ENCODE results near the gene PLEKHJ1.
"Not testable (repeated sequence)": the region's sequence is repeated elsewhere in the genome, so short reads cannot be mapped to it uniquely, and the experiment has no call there.

Gene PLEKHJ1

DNA sequence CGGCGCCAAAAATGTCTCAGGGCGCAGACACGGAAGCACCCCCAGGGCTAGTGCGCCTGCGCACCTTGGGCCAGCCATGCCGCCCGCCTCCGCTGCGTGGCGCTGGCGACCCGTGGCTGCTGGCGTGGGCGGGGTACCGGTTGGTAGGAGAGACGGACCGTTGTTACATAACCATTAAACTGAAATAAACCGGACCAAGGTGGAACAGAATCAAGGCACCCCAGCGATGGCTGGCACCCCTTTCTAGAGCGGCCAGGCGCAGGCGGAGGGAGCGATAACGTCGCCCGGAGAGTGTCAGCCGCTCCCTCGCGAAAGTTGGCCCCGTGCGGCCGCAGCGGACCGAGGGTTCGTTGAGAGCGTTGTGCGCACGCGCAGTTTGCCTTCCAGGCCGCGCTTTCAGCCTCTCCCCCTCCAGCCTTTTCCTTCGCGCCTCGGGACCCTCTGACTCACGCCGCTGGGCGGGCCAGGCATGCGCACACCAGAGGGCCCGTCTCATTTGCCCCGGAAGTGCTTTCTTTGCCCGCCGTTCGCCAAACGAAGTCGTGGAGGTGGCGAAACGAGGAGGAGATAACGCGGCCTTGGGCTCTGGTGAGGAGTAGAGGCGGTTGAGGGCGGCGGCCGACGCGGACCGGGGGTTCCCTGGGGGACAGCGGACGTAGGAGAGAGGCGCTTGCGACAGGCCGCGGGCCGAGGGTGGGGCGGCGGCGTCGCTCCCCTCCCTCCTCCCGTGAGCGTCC lies at the start of gene PLEKHJ1, which contains the start of gene SF3A2:
PLEKHJ1 (minus strand) TSS at position 16 of the 737 bp plus-strand sequence. CDS start 81 bp downstream, outside the sequence.
SF3A2 (plus strand) TSS at position 511 of the 737 bp plus-strand sequence. CDS start 6,595 bp downstream, outside the sequence.
- peak; percentile 97 for DNase-seq

DNA sequence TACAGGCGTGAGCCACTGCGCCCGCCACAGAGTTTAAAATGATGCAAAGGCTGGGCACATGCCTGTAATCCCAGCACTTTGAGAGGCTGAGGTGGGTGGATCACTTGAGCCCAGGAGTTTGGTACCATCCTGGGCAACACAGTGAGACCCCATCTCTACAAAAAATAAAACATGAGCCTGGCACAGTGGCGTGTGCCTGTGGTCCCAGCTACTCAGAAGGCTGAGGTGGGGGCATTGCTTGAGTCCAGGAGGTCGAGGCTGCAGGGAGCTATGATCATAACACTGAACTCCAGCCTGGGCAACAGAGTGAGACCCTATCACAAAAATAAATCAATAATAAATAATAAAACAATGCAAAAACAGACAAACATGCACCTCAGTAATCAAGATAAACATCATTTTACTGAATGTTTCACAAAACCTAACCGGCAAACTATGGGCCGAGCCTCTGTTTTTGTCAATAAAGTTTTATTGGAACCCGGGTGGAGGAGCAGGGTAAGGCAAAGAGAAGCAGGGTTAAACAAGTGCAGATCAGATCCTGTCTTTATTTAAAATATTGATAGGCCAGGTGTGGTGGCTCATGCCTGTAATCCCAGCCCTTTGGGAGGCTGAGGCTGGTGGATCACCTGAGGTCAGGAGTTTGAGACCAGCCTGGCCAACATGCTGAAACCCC lies 47.8 kb upstream of the PLEKHJ1 start:
- no peak for DNase-seq

DNA sequence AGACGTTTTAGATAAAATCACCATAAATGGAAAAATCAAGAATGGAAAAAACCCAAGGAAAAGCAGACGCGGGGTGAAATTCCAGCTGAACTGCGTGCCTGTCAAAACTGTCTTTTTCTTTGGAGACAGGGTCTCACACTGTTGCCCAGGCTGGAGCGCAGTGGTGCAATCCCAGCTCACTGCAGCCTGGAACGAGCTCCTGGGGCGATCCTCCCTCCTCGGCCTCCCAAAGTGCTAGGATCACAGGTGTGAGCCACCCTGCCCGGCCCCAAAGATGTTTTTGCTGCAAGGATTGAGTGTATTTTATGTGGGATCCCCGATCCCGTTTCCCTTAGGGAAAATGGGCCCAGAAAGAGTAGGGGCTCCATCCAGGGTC lies 46.7 kb upstream of the PLEKHJ1 start:
- no peak for DNase-seq

- DNase-seq: peak; percentile 47
Measured at GRCh38 chr19:2282062-2282861, 46.1 kb upstream of the PLEKHJ1 start, which contains the start of gene PEAK3. PEAK3 (minus strand) TSS chr19:2282175; CDS start chr19:2280931, 1,244 bp downstream.

GRCh38 chr19:2281265-2282061 lies 45.3 kb upstream of the PLEKHJ1 start:
- not testable (repeated sequence) for DNase-seq

DNA sequence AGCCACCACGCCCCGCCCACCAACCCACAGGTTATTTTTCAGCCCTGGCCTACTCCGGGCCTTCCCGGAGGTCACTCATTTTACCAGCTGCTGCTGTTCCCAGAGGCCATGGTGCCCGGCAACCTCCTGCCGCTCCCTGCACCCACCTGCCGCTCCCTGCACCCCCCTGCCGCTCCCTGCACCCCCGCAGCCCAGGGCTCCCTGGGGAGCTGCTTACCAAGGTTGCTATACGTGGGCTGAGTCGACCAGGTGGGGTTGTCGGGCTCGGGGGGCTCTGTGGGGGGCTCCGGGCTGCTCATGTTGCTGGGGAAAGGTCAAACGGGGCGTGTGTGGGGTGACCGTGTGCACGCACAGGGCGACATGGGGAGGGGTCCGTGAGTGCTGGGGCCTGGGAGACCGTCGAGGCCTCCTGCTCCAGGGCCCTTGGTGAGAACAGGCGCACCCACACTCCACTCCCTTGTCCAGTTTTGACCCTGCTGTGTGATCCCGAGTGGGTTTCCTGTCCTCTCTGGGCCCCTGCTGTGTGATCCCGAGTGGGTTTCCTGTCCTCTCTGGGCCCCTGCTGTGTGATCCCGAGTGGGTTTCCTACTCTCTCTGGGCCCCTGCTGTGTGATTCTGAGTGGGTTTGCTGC lies 44.6 kb upstream of the PLEKHJ1 start:
- DNase-seq: no peak

- no peak for DNase-seq
Measured at GRCh38 chr19:2278459-2279158, 42.5 kb upstream of the PLEKHJ1 start.

DNA sequence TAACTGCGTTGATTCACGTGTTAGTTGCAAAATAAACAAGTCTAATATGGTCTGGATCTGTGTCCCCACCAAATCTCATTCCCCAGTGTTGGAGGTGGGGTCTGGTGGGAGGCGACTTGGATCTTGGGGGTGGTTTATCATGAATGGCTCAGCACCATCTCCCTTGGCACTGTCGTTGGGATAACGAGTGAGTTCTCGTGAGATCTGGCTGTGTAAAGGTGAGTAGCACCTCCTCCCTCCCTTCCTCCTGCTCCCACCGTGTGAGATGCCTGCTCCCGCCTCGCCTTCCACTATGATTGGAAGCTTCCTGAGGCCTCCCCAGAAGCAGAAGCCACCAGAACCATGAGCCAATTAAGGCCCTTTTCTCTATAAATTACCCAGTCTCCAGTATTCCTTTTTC lies 41.0 kb upstream of the PLEKHJ1 start:
- no peak for DNase-seq

- no peak for DNase-seq
Measured at GRCh38 chr19:2276429-2276986, 40.4 kb upstream of the PLEKHJ1 start.

DNA sequence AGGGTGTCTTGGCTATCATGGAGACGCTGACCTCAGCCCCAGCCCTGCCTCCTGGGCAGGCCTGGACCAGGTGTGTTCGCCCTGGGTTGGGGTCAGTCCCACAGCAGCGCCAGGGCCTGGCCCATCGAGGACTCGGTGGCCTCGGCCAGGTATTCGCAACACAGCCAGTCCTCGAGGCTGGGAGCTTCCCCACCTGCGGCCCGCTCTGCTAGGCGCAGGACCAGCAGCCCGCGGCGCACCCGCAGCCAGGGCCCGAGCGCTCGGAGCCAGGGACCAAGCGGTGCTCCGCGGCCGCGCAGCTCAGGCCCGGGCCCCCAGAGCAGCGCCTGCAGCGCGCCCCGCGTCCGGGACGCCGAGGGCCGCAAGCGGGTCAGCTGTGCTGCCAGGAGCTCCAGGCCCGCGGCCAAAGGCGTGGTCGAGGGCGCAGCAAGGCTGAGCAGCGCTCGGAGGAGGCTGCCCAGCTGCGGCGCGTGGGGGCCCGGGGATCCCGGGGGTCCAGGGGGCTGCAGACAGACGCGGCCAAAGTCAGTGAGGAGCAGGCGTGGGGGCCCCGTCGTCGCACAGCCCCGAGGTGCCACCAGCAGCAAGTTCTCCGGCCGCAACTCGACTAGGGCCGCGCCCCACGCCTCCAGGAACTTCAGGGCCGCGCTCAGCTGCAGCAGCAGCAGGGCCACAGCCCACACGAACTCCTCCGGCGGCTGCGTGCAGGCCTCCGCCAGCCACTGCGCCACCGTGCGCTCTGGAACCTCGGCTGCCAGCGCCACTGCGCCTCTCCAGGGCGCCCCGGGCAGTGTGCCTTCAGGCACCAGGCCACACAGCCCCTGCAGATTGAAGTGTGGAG lies 39.7 kb upstream of the PLEKHJ1 start:
- DNase-seq: no peak

GRCh38 chr19:2274931-2275535 lies 38.9 kb upstream of the PLEKHJ1 start:
- DNase-seq: peak; percentile 67

DNA sequence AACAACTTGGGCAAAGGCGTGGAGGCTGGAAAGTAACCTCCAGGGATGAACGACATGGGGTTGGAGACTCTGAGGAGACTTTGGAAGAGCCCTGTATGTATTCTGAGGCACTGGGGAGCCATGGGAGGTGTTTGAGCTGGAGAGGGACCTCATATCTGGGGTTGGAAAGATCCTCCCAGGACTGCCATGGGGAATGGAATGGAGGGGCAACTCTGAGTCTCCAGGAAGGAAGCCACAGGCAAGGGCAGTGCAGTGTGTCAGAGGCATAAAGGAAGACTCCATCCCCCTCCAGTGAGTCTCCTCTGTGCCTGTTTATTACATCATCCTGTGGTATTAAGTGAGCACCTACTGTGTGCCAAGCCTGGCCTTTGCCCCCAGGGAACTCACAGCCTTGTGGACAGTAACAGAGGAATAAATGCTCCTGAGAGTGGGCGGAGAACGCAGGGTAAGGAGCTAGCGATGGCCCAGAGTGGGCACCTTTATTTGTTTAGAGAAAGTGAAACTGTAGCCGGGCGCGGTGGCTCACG lies 38.1 kb upstream of the PLEKHJ1 start:
- no peak for DNase-seq

- peak; percentile 68 for DNase-seq
Measured at GRCh38 chr19:2273356-2274184, 37.4 kb upstream of the PLEKHJ1 start.

DNA sequence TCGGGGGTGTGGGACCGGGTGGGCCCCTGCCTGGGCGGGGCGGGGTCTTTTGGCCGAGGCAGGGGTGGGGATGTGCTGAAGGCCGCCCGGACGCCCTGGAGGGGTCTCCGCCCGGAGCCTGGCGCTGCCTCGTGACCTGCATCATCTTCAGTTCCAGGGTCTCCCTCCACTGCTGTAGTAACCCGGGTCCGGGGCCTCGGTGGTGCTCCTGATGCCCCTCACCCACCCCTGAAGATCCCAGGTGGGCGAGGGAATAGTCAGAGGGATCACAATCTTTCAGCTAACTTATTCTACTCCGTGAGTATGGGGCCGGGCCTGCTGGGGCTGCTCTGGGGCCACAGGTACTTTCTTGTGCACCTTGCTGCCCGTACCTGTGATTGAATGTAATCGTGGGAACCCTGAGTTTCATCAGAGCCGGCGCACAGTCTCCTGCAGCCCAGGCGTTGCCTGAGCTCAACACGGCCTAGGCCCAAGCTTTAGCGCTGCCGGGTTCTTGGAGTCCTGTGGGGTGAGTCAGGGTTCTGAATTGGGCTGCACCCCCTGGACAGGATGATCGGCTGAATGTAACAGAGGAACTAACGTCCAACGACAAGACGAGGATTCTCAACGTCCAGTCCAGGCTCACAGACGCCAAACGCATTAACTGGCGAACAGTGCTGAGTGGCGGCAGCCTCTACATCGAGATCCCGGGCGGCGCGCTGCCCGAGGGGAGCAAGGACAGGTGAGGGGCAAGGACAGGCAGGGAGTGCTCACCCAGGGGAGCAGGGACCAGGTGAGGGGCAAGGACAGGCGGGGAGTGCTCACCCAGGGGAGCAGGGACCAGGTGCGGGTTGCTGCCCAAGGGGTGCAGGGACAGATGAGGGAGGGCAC lies 35.3 kb upstream of the PLEKHJ1 start:
- peak; percentile 79 for DNase-seq

DNA sequence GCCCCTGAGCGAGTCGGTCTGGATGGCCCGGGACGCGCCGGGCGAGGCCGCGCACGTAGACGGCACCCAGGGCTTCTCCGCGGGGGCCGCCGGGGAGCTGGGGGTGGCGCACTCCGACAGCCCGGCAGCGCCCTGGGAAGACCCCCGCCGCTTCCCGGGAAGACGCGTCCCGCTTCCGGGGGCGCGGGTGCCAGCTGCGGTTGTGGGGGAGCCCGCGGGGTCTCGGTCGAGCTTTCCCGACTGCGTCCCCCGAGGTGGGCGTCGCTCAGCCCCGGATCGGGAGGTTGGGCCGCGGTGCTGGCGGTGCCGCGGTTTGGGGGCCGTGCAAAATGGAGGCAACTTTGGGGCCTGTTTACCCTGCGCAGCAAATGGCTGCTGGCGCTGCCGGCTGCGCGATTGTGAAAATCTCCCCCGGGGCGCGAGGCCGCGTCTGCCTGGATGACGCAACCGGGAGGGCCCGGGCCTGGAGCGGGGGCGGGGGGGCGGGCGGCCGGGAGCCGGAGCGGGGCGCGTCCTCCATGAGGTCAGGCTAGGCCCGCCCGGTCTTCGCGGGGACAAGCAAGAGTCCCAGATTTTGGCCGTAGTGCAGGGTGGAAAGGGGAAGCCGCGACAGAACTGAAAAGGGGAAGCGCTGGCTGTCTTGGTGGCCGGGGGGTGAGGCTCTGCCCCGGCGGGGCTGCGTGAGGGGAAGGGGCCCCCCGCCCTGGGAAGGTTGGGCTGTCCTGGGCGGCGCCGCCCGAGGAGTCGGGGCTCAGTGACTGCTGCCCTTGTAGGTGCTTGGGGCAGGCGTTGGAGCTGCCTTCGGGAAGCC lies 34.5 kb upstream of the PLEKHJ1 start:
- peak; percentile 81 for DNase-seq

DNA sequence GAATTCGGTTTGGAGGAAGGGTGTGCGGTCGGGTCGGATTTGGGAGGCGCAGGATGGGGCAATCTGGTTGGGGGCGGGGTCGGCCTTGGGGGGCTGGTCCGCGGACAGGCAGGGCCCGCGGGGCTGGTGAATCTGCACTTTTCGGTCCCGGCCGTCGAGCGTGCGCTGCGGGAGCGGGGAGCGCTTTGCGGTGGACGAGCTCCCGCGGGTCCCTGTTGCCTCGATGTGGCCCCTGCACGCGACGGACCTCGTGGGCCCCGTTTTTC lies 34.0 kb upstream of the PLEKHJ1 start:
- no peak for DNase-seq
